GM20000 (cell line): ENCODE measurements around the gene CEP128.

Source experiments
- DNase-seq: peaks from one replicate; pipeline ENCODE4 v3.0.0; 2012; ENCODE audit warnings: low spot score
- TF ChIP-seq, protein P1 (sequence below): IDR thresholded peaks from 2 replicates; pipeline ENCODE4 v1.5.1; 2012; ENCODE audit warnings: mild to moderate bottlenecking, control low read depth; ENCODE audit errors: extremely low read depth, missing control alignments

CEP128 gene

DNA sequence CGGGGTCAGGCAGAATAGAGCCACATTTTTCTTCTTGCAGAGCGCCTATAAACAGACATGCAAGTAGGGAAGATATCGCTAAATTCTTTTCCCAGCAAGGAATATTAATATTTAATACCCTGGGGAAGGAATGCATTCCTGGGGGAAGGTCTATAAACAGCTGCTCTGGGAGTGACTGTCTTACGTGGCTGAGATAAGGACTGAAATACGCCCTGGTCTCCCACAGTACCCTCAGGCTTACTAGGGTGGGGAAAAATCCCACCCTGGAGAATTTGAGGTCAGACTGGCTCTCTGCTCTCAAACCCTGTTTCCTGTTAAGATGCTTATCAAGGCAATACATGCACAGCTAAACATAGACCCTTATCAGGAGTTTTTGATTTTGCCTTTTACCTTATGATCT is 262.3 kb downstream of the CEP128 start:
- no peak for DNase-seq
- TF ChIP-seq, protein P1, sequence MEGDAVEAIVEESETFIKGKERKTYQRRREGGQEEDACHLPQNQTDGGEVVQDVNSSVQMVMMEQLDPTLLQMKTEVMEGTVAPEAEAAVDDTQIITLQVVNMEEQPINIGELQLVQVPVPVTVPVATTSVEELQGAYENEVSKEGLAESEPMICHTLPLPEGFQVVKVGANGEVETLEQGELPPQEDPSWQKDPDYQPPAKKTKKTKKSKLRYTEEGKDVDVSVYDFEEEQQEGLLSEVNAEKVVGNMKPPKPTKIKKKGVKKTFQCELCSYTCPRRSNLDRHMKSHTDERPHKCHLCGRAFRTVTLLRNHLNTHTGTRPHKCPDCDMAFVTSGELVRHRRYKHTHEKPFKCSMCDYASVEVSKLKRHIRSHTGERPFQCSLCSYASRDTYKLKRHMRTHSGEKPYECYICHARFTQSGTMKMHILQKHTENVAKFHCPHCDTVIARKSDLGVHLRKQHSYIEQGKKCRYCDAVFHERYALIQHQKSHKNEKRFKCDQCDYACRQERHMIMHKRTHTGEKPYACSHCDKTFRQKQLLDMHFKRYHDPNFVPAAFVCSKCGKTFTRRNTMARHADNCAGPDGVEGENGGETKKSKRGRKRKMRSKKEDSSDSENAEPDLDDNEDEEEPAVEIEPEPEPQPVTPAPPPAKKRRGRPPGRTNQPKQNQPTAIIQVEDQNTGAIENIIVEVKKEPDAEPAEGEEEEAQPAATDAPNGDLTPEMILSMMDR = no peak

DNA sequence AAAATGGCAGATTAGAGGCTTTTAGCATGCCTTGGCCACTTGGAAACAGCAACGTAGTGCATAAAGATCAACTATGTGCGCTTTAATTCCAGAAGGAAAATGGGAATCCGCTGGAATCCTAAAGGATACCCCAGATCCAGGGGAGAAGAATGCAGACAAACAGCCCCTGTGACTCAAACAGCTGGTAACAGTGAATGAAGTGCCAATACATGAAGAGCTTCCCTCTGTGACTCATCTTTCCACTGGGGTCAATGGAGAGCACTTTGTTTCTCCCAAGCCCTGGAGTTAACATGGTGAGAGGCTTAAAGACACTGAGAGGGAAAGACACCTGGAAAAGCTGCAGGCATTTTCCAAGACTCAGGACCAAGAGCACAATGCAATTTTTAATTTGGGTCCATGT is 263.1 kb downstream of the CEP128 start:
- no peak for DNase-seq
- TF ChIP-seq, protein P1 = no peak

DNA sequence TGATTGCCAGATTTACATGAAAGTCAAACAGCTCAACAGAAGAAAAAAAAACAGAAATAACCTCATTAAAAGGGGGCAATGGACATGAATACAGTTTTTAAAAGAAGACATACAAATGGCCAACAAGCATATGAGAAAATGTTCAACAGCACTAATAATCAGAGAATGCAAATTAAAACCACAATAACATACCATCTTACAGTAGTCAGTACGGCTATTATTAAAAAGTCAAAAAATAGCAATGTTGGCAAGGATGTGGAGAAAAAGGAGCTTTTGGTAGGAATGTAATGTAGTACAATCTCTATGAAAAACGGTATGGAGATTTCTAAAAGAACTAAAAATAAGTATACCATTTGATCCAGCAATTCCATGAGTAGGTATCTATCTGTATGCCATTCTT is 272.1 kb downstream of the CEP128 start:
- no peak for DNase-seq
- TF ChIP-seq, protein P1 = no peak

DNA sequence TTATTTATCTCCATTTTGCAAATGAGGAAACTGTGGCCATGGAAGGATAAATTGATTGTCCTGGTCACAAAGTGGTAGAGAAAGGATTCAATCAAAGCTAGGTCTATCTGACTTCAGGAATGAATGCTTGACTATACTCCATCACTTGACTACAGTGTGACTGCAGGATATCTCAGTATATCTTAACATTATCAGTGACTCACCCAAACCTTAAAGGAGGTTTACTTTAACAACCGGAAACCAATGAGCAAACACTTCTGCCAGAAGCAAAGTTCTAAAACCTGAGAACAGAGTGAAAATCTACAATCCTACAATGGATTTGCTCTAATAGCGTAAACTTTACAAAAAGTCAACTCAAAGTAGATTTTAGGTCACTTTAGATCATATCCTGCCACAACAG is 277.0 kb downstream of the CEP128 start:
- no peak for DNase-seq
- TF ChIP-seq, protein P1 = no peak

DNA sequence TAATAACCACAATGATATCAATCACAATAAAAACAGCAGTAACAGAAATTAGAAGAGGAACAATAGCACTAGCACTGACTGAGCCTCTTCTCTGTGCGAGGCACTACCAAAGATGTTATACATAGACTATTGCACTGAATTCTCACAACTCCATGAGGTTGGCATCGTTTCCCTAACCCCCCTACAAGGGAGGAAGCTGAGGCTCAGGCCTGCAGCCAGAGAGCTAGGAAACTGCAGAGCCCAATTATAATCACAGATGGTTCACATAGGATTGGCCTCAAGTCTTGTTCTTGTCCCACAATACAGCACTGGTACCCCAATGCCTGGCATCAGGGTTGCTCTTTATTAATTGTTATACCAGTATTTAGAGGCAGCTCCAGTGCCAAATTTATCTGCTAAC is 278.0 kb downstream of the CEP128 start:
- DNase-seq = no peak
- TF ChIP-seq, protein P1 = no peak

DNA sequence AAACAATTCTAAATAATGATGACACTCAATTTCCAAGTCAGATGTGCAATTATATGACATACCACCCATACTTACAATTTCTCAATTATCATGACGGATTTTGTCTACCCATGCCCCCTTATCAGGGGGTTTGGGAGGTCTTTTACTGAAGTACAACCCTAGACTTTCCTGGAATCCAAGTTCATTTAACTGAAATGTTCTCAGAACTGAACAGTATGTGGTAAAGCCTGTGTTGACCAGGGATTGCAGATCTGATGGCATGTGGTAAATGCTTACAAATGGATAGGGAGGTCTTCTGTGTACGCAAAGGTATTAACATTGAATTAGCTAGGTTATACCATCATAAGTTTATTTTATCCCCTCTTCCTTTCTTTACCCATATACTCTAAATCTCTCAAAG is 281.8 kb downstream of the CEP128 start:
- TF ChIP-seq, protein P1 = no peak

DNA sequence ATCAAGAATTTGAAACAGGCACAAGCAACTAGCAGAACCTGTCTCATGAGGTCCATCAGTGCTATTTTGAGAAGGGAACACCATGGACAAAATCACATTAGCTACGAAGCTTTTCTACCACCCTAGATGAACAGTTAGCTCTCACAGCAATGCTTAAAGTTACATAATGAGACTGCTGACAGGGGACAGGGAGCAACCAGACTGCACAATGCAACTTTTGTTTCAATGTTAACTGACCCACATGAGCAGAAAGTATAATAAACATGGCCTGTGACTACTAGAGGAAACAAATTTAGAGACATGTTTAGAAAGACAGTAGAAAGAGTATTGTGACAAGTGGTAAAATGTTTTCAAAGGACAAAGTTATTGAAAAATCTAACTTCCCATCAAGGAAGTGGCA is 282.8 kb downstream of the CEP128 start:
- no peak for DNase-seq
- TF ChIP-seq, protein P1 = no peak

More for the DNA sequence above, 281.8 kb downstream of the CEP128 start:
- no peak for DNase-seq
